GM12873 (cell line): ENCODE measurements around the gene EPHA4.

Experiments
- TF ChIP-seq, protein P1 (sequence below): IDR thresholded peaks from 2 replicates; pipeline ENCODE4 v1.5.1; 2012; ENCODE audit warnings: low read depth, mild to moderate bottlenecking, moderate library complexity, low read length, control low read depth; ENCODE audit not compliant: insufficient read depth; ENCODE audit errors: missing control alignments

EPHA4 gene

DNA sequence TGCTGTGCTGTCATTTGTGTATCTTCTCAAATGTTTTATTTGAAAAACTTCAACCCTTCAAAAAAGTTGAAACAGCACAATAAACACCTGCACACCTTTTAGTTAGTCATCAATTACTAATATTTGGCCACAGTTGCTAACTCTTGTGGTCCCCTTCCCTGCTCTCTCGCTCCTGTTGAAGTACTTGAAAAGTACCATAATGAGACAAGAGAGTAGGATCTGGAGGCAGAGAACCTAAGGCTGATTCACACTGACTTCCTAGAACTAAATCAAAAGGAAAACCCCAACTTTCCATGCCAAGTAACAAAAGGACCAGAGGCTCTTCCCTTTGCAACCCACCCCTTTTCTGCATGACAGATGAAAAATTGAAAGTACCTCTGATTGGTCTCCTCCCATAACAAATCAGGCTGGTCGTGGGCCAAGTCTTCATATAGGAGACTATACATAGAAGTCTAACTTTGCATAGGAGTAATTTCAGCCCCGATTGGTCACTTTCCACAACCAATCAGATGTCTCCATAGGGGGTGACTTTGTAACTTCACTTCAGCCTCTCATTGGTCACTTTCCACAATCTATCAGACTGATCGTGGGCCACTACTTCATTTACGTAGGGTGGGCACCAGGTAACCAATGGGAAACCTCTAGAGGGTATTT, 179.7 kb downstream of the EPHA4 start:
- TF ChIP-seq, protein P1, sequence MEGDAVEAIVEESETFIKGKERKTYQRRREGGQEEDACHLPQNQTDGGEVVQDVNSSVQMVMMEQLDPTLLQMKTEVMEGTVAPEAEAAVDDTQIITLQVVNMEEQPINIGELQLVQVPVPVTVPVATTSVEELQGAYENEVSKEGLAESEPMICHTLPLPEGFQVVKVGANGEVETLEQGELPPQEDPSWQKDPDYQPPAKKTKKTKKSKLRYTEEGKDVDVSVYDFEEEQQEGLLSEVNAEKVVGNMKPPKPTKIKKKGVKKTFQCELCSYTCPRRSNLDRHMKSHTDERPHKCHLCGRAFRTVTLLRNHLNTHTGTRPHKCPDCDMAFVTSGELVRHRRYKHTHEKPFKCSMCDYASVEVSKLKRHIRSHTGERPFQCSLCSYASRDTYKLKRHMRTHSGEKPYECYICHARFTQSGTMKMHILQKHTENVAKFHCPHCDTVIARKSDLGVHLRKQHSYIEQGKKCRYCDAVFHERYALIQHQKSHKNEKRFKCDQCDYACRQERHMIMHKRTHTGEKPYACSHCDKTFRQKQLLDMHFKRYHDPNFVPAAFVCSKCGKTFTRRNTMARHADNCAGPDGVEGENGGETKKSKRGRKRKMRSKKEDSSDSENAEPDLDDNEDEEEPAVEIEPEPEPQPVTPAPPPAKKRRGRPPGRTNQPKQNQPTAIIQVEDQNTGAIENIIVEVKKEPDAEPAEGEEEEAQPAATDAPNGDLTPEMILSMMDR, result no peak

DNA sequence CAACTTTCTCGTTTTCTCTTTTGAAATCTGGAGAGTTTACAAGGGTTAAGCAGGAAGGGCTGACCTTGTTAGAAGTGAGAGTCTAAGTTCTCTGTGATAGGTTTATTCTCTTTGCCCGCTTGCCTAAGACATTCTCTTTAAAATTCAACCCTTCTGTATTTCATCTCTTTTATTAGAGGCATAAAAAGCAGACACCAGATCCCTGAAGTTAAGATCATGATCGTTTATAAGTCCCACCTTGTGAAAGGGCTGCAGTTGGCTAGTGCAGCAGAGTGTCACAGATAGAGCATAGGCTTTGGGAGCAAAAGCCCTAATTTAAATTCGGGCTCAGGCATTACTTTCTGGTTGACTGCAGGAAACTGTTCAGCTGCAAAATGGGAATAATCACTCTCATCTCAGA, 181.2 kb downstream of the EPHA4 start:
- TF ChIP-seq, protein P1, result no peak

DNA sequence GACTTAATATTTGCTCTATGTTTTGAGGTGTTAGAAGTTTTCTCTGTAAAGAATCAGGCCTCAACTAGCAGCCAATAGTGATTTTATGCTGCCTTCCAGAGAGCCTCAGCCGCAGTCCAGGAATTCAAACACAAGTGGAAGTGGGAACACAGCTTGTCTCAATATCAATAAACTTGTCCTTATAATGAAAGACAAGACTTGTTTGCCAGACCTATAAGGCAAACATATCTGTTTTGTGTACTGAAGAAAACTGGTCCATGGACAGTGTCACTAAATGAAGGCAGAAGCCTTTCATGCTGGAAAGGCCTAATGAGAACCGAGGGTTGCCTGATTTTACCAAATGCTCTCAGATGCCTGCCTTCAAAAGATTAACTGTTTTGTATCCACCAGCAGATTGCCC, 182.2 kb downstream of the EPHA4 start:
- TF ChIP-seq, protein P1, result no peak

DNA sequence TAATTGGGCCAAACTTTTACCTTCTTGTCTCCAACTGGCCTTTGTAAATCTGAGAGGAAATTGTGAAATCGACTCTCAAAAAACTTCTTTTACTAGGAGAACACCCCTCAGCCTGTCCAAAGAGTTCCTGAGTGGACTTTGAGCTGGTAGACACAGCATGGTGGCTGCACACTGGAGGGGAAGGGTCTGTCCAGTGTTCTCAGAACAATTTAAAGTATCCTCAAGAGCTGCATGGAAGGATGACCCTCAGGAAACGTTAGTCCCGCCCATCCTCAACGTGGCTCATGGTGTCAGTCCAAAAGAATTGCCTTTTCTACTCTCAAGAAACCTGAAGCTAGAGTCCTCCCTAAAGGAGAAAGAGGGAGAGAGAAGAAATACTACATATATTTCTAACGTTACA, 182.7 kb downstream of the EPHA4 start:
- TF ChIP-seq, protein P1, result no peak

DNA sequence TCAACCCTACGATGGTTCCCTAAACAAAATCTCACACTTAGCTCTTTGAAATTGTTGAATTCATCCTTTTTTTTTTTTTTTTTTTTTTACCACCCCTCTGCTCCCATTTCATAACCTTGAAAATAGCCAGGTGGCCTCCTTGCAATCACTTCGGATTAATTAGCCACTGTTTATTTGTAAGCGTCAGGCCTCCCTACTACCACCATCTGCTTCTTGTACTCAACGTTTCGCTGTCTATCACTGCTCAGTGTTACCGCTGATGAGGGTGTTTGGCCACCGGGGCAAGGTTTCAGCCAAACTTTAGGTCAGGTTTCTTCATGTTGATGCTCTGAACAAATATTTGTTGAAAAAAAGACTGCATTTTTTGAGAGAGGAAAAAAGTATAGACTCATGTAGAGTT, 183.2 kb downstream of the EPHA4 start:
- TF ChIP-seq, protein P1, result no peak

DNA sequence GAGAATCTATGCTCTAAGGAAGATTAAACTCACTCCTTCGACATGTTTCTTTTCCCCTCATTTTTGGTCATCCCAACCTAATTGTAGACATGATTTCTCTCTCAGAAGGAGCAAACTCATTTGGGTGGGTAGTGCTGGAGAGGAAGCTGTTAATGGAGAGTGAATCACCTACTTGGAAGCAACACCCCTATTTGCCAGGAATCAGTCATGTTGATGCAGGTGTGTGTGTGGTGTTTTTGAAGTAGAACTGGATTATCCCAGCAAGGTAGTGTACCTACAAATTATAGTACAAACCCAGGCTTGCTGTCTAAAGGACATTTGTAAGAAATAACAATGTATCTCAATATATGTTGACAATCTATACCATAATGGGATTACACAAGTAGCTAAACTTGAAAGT, 186.4 kb downstream of the EPHA4 start:
- TF ChIP-seq, protein P1, result no peak

DNA sequence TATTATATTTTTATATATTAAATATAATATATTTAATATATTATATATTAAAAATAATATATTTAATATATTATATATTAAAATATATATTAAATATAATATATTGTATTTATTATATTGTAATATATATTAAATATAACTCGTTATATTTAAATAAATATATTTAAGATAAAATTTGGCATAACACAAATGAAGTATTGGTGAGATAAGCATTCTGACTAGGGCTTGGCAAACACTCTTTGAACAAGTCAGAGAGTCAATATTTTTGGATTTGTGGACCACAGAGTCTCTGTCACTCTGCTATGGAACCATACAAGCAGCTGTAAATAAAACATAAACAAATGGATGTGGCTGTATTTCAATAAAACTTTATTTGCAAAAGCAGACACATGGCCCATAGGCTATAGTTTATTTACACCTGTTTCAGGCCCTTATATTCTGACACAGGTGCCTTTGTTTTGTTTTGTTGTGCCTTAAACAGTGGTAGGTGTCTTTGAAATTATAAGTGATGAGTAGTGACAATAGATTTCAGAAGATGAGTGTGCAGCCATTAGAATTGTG, 190.1 kb downstream of the EPHA4 start:
- TF ChIP-seq, protein P1, result no peak
